Stimulated activated CD8-positive, alpha-beta memory T cell treated with anti-CD3 and anti-CD28 coated beads, Interleukin-2, amount 100 ng/mL, for 1 hour (primary cell): ENCODE results near the gene SLC38A1.
"Not testable (repeated sequence)": the region's sequence is repeated elsewhere in the genome, so short reads cannot be mapped to it uniquely, and the experiment has no call there.

Experiments used
- DNase-seq, 2 donors: peaks; one replicate each; pipeline ENCODE4 v3.0.0-alpha.2; 2020; ENCODE audit warnings: low read depth in 2 of 2

The SLC38A1 gene

DNA sequence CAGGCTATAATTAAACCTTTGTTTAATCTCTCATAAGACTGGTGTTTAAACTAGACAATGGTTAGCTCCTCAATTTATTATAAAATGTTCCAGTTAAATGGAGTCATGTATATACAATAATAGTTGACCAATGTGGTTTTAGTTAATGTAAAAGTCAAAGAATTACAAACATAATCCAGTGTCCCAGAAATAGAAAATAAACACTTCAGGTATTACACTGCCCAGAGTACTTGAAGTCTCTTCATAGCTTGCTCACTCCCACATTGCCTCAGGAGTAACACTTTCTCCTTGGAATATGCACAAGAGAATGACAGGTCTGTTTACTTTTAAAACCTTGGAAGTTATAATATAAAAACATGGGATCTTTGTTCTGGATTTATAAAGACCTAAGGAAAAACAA, 60.5 kb downstream of the SLC38A1 start:
- no peak for DNase-seq

DNA sequence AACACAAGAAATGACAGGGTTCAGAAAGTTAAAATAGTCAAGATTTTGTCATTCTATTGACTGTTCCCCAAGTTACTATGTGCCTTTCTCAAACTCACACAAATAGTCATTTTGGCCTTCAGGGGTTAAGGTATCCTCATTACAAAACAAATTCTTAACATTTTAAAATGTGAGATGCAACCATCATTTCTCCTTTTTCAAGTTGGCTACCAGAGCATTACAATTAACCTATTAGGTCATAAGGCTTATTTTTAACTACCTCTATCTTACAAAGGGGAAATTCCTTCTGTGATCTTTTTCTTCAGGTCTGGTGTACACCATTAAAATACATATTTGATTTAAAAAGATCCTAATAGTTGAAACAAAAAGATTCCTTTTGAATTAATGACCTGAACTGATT, 61.2 kb downstream of the SLC38A1 start:
- DNase-seq: no peak

DNA sequence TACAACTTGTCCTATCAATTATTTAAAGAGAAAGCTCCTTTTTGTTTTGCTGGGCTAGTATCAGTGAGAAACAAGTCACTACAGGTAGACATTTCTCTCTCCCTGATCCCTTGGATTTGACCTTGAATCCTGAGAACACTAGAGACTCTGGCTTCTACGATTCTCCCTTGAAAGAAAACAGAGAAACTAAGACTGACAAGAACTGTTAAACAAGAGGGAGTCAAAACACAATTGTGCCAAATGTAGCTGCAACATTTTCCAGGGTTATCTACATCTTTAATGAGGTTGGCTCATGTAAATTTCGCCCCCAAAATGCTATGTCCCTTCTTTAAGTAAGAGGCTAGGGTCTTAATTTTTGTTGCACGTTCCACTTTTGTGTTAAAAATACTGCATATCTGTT, 62.4 kb downstream of the SLC38A1 start:
- DNase-seq: no peak

DNA sequence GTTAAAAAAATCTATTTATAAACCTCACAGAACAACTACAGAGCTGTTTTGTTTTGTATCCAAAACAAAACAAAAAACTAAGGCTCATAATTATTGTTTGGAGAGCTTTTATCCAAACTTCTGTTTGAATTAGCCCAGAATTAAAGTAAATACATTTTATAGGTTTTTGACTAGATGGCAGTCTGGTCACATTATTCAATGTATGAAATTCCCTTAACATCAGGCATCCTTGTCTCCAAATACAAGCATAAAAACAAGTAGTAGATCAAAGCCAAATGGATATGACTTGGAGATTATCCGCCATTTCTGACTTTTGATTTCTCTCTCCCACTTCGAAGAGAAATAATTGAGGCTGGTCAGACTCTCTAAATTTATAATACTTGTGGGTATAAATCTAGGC, 63.5 kb downstream of the SLC38A1 start:
- no peak for DNase-seq

DNA sequence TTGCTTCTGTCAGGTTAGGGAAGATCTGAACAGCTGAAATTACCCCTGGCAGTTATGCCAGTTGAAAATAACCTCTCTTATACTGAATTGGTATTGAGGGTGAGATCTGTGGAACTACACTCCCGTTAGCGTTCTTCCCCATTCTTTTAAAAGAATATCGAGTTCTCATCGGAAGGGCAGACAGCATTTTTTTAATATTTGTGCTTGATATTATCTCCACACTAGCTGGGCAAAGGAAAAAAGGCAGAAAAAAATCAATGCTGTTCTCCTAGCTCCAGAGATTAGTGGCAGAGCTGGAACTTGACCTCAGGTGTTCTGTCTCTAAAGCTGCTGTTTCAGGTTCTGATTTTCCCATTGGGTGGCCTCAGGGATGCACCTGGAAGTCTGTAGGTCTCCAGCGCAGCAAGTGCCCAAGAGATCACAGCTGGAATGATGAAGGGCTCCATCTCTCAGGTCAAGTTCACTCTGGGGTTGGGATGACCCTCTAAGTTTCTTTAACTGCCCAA, 67.5 kb downstream of the SLC38A1 start:
- DNase-seq: no peak

DNA sequence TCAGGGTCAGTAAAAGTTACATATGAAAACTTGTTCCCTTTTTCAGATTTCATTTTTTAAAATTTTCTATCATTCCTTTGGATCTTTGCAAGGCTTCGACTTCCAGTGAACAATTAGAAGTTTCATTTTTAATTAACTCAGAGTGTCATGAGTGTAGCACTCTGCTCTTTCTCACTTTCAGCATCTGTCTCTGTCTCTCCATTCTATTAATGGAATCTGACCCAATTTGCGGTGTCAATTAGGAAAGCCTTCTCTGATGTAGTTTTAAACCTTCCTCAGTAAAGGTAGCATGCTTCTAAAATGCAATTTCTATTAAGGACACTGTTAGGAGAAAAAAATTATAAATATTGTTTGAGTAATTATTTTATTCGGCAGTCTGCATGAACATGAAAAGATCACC, 68.3 kb downstream of the SLC38A1 start:
- no peak for DNase-seq

DNA sequence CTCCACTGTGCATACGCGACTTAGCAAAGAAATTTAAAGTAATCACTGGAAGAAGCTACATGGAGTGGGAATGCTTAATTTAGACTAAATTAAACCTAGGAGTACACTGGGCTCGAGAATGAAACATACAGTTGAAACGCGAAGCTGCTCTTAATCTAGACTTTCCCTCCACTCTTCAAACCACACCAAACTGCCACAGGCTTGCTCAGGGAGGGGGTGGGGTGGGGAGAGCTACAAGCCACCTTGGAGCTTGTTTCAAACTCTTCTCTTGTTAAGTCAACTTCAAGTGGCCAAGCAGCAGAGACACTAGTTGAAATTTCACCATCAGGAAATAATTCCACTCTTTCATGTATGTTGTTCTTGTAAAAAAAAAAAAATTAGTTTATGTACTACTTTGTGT, 69.9 kb downstream of the SLC38A1 start:
- DNase-seq: no peak

DNA sequence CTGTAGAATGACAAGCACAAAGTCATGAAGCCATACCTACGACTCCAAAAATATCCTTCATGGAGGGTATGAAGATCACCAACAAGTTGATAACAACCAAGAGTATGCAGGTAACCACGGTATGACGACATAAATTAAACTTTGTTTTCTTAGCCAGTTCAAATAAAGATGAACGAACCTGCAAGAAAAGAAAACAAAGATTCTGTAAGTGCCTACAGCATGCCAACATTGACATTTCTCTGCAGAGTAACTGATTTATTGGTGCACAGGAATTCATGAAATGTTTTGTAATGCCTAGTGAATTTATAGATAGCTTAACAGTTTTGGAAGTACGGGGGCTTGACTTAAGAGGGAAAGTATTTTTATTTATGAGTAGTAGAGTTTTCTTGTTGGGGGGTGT, 71.0 kb downstream of the SLC38A1 start:
- no peak for DNase-seq

DNA sequence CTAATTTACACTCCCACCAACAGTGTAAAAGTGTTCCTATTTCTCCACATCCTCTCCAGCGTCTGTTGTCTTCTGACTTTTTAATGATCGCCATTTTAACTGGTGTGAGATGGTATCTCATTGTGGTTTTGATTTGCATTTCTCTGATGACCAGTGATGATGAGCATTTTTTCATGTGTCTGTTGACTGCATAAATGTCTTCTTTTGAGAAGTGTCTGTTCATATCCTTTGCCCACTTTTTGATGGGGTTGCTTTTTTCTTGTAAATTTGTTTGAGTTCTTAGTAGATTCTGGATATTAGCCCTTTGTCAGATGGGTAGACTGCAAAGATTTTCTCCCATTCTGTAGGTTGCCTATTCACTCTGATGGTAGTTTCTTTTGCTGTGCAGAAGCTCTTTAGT, 78.3 kb downstream of the SLC38A1 start:
- DNase-seq: not testable (repeated sequence)

DNA sequence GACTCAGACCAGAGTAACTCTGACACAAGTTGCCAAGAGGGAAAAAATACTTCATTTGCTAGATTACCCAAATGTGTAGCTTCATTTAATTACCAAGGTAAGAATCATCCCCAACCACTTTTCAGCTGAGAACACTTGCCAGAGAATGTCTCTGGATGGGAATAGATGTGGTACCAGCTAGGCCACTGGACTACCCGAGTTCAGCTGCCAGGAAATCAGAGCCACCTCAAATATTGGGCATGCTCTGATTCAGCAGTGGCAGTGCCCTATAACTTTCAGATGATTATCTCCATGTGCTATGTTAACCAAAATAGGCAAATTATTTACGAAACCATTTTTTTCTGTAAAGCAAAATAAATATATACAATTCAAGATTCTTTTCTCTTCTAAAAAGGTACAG, 80.7 kb downstream of the SLC38A1 start:
- no peak for DNase-seq

DNA sequence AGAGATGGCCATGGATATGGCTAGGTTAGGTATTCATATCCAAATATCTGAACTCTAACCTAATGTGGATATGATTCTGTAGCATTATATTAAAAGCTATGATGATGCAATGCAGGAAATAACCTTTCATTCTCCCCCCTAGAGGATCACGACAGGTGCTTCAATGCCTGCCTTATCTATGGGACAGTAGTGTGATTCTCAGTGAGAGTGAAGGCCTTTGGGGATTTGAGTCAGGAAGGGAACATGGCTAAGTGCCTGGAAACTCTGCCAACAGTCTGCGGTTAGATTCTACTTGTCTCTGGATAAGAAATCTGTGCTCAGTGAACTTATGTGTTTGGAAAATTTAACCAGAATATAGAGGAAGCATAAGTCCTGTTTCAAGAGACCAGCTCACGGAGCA, 81.8 kb downstream of the SLC38A1 start:
- no peak for DNase-seq

DNA sequence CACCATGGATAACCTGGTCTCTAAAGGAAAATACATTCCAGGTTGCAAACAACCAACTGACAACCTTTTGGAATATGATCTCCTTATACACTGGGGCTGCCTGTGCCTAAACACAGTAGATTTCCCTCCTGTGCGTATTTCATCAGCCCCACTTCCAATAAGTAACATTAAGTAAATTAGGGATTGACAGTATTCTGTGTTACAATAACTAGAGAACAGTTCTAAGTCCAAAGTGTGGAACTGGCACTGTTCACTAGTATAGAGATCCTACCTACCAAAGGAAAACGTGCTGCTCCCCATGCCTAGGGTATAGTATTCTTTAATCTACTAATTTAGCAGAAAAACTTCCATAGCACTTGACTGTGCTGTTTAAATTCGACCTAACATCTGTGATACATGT, 82.8 kb downstream of the SLC38A1 start:
- DNase-seq: no peak

DNA sequence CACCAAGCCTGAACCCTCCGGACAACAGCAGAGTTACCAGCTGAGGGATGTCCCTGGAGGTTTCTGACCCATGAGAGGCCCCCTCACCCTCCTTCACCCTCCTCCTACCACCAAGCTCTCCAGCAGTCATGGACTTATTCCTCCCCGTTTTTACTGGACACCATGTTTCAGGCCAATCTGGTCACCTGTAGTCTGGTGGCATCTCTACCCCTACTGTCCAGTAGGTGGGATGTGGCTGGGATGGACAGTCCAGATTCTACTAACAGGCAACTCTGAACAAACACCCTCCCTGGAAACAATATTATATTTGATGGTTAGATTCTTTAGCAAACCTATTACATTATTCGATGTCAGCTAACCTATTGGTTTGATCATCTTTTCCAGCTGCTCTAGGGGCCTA, 83.2 kb downstream of the SLC38A1 start:
- DNase-seq: no peak

DNA sequence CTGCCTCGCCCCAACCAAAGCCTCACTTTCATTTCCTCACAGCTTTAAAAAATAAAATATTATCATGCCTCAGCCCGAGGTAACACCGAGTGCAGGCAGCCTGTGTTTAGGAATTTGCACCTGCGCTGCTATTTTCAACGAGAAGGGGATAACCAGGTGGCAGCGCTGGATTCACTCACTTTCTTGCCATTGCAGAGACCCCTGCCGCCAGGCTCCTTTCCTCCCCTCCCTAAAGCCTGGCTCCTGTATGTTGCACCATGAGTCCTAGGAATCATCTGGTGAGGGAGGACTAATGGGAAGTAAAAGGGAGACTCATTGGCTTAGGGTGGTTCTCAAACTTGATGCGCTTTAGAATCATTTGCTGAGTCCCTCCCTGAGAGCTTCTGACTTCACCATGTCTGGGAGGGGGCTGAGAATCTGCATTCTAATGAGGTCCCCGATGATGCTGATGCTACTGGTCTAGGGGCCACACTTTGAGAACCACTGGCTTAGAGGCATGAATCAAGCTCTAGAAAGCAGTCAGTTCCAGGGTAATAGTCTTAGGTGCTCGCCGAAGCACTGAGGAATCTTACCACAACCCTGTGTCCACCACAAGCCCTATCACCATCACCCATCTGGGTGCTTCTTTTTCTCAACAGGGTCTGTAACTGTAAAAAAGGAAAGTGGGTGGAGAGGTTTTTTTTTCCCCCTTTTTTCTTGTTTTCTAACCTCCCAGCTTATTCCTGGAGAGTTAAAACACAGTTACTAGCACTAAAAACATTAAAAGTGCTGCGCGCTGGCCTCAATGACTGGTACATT, 83.8 kb downstream of the SLC38A1 start:
- no peak for DNase-seq

DNA sequence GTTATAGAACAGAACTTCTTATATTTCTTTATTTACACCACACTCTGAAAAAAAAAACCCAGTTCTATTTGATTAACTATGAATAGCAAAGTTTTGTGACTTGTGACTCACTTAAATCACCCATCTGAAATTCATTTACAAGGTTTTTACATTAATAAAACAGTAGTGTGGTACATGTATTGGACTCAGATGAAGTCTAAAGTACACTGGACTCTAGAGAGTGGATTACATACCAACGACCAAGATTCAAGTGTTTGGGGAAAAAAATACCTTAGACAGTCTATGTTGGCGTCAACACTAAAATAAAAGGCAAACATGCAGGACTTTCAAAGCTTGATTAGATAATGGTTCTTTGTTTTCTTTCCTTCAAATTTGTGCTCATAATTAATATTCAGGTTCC, 85.7 kb downstream of the SLC38A1 start:
- DNase-seq: no peak

DNA sequence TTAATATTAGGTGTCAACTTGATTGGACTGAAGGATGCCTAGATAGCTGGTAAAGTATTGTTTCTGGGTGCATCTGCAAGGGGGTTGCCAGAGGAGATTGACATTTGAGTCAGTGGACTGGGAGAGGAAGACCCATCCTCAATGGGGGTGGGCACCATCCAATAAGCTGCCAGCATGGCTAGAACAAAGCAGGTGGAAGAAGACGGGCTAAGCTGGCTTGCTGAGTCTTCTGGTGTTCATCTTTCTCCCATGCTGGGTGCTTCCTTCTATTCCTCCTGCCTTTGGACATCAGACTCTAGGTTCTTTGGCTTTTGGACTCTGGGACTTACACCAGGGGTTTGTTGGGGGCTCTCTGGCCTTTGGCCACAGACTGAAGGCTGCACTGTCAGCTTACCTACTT, 87.4 kb downstream of the SLC38A1 start:
- DNase-seq: no peak

DNA sequence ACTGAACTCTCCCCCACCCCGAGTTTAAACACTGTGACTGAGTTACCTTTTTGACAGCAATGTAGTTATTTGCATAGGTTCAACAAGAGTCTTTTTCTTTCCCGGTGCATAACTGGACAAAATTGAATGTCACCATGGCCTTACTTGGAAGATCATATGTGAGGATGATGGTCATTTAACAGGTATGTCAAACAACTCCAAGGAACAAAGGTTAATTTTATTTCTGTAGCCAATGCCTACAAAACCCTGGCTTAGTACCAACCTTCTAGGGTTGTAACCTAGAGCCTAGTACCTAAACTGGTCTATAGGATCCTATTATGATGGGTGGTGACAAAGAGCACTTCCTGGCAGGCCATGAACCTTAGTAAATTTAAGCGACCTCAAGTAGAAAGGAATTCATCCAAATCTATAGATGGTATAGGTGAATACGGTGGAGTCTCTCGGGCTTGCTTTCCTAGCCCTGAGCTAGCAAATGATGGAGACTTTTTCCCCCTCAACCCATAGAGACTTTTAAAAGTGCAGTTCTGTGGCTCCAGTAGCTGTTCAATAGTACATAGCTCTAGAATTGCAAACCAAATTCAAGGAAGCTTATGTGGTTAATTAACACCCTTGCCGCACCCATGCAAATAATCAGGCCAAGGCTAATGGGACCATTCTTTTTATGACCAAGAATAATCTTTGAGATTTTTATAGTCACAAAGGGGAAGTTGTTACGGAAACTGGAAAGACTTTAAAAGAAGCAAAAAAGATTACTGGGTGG, 89.0 kb downstream of the SLC38A1 start:
- no peak for DNase-seq

DNA sequence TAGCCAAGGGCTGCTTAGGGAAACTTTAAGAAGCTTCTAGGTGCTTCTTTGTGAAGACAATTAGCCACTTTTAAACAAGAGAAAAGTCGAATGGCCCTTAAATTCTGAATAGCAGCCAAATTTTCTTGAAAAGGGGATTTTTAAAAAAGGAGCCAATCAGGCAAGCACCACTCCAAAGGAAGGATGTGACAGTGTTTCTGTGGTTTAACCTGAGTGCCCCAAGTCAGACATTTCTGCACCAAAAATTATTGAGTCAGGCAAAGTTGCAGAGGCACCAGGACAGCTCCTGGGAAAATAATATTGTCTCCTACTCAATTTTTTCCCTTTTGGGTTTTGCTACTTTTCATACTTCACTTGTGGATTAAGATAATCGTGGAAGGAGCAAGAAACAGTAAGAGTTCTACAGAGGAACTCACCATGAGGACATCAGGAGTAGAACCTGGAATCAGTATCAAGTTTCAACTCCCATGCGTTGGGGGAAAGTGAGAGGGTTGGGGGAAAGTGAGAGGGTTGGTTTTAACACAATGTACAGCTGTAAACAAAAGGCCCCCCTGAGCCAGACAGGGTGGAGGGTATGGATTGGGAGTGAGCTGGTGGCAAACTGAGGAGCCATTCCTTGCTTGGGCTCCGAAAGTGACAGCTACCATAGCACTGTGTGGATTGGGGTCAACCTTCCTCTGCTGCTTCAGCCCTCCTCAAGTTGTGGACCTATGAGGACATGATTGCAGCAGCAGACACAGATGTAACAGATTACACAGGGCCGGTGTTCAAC, 90.8 kb downstream of the SLC38A1 start:
- no peak for DNase-seq

DNA sequence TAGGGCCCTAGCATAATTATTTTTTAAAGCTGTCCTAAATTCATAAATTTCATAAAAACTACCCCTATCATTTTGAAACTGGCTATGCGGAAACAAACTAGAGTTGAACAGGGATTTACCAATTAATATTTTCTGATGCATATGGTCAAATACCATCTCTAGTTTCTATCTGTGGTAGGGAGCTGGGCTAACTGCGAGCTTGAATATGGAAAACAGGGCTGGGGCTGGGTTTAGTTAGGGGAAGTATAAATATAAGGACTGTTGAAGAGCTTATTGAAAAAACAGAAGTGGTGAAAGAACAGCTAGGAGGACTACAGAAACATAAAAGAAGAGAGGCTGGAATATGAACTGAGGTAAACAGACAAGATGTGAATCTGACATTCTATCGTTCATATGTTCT, 91.8 kb downstream of the SLC38A1 start:
- no peak for DNase-seq

DNA sequence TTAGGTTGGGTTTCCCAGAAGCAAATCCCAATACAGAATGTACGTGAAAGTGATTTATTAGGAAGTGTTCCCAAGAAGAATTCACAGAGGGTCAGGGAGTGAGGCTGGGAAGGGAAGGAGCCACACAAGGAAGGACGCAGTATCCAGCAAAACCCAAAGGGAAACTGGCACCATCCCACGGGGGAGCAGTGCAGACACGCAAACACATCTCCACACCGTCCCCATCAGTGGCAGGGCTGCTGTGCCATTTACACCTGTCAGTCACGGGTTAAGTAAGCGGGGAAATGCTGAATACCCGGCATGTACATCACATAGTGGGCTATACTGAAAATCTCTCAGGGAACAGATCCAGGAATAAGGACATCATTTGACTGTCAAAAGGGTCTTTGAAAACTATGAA, 93.9 kb downstream of the SLC38A1 start:
- no peak for DNase-seq

DNA sequence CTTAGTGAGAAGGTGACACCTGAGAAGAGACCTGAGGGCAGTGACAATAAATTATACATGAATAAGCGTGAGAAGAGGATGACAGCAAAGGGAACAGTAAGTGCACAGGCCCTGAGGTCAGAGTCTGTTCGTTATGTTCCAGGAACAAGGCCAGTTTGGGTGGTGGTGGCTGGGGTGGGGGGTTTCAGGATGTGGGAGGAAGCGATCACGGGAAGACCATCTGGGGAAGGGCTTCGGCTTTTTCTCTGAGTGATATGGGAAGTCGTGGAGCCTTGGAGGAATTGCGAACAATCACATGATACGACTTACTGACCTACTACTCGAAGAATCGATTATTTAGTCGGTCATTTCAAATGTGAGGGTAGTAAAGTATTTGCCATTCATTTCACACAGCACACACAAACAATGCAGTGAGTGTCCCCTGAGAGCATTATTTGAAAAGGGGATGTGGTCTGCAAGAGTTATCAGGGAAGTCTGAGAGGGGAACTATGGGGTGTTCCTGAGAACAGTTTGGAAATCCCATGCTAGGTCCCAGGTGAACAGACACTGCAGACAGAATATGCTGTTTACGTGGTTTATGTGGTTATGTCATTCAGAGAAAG, 94.7 kb downstream of the SLC38A1 start:
- no peak for DNase-seq

DNA sequence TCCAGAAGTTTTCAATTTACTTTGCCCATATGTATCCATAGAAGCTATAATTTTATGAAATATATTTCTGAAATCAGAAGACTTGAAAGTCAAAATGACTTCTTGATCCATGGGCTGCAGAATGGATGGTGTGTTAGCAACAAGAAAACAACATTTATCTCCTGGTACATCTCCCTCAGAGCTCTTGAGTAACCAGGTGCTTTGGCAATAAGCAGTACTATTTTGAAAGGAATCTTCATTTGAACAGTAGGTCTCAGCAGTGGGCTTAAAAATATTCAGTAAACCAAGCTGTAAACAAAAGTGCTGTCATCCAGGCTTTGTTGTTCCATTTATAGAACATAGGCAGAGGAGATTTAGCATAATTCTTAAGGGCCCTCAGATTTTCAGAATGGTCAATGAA, 100.4 kb downstream of the SLC38A1 start:
- DNase-seq: no peak
